WERI-Rb-1 (cell line): Measurements from ENCODE around the gene KANSL1.

Source experiments
- DNase-seq: peaks from one replicate; pipeline ENCODE4 v3.0.0-alpha.2; 2020
- H3K27ac ChIP-seq: fragments of 250-450 bp; sonication (Bioruptor Pico); 2 replicates; pipeline ENCODE4 v1.5.1; 2020; ENCODE audit warnings: mild to moderate bottlenecking, moderate library complexity
- H3K27me3 ChIP-seq: fragments of 250-450 bp; sonication (Bioruptor Pico); 2 replicates; pipeline ENCODE4 v1.5.1; 2021; ENCODE audit warnings: mild to moderate bottlenecking, low read depth, moderate library complexity; ENCODE audit not compliant: insufficient read depth, severe bottlenecking
- H3K36me3 ChIP-seq: fragments of 250-450 bp; sonication (Bioruptor Pico); 2 replicates; pipeline ENCODE4 v1.5.1; 2020; ENCODE audit warnings: mild to moderate bottlenecking, moderate library complexity
- H3K4me3 ChIP-seq: 2 replicates; pipeline ENCODE4 v1.5.1; 2011; ENCODE audit warnings: low read depth, mild to moderate bottlenecking, control low read depth, low read length
- H3K9me3 ChIP-seq: fragments of 250-450 bp; sonication (Bioruptor Pico); 2 replicates; pipeline ENCODE4 v1.5.1; 2021; ENCODE audit warnings: mild to moderate bottlenecking, moderate library complexity; ENCODE audit not compliant: severe bottlenecking
- TF ChIP-seq, protein P1 (sequence below): IDR thresholded peaks from 2 replicates; pipeline ENCODE4 v1.5.1; 2011; ENCODE audit warnings: low read depth, mild to moderate bottlenecking, control low read depth, inconsistent platforms, low read length

The KANSL1 gene

DNA sequence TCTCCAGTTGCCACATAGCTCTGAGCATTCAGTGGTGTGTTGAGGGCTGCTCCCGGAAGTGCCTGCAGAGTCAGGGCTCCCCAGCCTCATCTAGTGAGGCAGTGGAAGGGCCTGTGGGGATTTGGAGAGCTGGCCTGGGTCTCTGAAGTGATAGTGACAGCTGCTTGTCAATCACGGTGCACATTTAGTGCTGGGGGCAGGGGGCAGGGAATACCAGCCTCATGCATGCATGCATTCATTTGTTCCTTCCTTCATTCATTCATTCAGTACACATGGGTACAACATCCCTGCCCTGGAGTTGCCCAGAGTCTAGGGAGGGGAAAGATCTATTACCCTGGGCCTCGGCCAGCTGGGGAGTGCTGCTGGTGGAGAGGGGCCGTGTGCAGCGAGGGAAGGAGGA lies 205.5 kb downstream of the KANSL1 start:
- TF ChIP-seq, protein P1, sequence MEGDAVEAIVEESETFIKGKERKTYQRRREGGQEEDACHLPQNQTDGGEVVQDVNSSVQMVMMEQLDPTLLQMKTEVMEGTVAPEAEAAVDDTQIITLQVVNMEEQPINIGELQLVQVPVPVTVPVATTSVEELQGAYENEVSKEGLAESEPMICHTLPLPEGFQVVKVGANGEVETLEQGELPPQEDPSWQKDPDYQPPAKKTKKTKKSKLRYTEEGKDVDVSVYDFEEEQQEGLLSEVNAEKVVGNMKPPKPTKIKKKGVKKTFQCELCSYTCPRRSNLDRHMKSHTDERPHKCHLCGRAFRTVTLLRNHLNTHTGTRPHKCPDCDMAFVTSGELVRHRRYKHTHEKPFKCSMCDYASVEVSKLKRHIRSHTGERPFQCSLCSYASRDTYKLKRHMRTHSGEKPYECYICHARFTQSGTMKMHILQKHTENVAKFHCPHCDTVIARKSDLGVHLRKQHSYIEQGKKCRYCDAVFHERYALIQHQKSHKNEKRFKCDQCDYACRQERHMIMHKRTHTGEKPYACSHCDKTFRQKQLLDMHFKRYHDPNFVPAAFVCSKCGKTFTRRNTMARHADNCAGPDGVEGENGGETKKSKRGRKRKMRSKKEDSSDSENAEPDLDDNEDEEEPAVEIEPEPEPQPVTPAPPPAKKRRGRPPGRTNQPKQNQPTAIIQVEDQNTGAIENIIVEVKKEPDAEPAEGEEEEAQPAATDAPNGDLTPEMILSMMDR = no peak
- no peak overlapping the region for H3K27ac ChIP-seq
- DNase-seq = no peak

DNA sequence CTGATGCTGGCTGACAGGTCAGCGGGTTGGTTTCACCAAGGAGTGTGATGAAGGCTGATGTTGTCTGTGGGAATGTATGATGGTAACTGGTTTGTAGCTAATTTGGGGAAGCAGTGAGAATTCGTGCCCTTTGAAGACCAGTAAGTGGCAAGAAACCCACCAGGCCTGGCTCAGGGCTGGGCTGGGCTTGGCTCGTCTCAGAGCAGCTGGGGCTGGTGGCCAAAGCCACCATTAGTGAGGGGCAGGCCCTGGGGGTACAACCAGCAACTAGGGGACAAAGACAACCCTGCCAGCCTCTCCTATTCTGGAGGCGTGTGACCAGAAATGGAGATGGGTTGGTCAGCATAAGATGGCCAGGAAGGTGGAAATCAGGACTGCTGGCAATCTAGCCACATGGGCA lies 207.2 kb downstream of the KANSL1 start:
- Histone ChIP-seq H3K9me3 (no peaks in the 10 kb centered on the region), H3K4me3 (no peak overlapping the region), H3K27ac (no peak overlapping the region), H3K36me3 (no peaks in the 10 kb centered on the region), H3K27me3 (no peaks in the 10 kb centered on the region)
- TF ChIP-seq, protein P1 = no peak
- DNase-seq = no peak

More for the DNA sequence above, 205.5 kb downstream of the KANSL1 start:
- Histone ChIP-seq H3K9me3 (no peaks in the 10 kb centered on the region), H3K27me3 (no peaks in the 10 kb centered on the region), H3K36me3 (no peaks in the 10 kb centered on the region), H3K4me3 (no peak overlapping the region)

- no peak for DNase-seq
- Histone ChIP-seq H3K27me3 (no peaks in the 10 kb centered on the region), H3K4me3 (no peak overlapping the region), H3K27ac (no peak overlapping the region), H3K36me3 (no peaks in the 10 kb centered on the region), H3K9me3 (no peaks in the 10 kb centered on the region)
- TF ChIP-seq, protein P1 = no peak
Measured at GRCh38 chr17:45985447-45985846, 207.8 kb downstream of the KANSL1 start.

- Histone ChIP-seq H3K27ac (no peak overlapping the region), H3K9me3 (no peaks in the 10 kb centered on the region), H3K27me3 (no peaks in the 10 kb centered on the region), H3K36me3 (no peaks in the 10 kb centered on the region), H3K4me3 (no peak overlapping the region)
- TF ChIP-seq, protein P1 = no peak
- no peak for DNase-seq
Measured at GRCh38 chr17:45984368-45984767, 208.9 kb downstream of the KANSL1 start.

DNA sequence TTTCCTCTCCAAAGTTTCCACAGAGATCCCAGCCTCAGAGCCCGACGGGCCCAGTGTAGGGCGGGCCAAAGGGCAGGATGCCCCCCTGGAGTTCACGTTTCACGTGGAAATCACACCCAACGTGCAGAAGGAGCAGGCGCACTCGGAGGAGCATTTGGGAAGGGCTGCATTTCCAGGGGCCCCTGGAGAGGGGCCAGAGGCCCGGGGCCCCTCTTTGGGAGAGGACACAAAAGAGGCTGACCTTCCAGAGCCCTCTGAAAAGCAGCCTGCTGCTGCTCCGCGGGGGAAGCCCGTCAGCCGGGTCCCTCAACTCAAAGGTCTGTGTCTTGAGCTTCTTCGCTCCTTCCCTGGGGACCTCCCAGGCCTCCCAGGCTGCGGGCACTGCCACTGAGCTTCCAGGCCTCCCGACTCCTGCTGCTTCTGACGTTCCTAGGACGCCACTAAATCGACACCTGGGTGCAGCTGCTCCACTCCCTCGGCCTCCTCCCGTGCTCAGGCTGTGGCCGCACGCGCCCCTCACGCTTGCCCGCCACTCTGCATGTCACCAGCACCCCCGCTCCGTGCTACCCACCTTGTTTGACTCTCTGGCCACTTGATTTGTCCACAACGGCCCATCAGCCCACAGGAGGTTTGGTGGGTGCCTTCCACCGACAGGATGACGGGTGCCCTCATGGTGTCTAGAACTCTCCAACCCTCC lies 209.5 kb downstream of the KANSL1 start:
- no peak overlapping the region for H3K4me3 ChIP-seq
- no peak overlapping the region for H3K27ac ChIP-seq
- no peaks in the 10 kb centered on the region for H3K9me3 ChIP-seq
- DNase-seq = no peak
- TF ChIP-seq, protein P1 = no peak
- H3K36me3 ChIP-seq = no peaks in the 10 kb centered on the region
- no peaks in the 10 kb centered on the region for H3K27me3 ChIP-seq
